Uterus (tissue), 4 donors: ENCODE results near the gene NR2F2. TPM values are rescaled to one million over a fixed set of nuclear protein-coding genes. Genes with fewer than 3 reads are reported as not detected.

ENCODE experiments used
- DNase-seq, 2 donors: peaks; one replicate each; pipeline ENCODE4 v3.0.0-alpha.2; 2019 to 2020
- H3K27ac ChIP-seq, 2 donors: fragments of 200-600 bp; sonication (generic); 1 replicate in 1 of 2; 2 replicates in 1 of 2; pipeline ENCODE4 v1.5.1; 2016 to 2018
- H3K27me3 ChIP-seq, 2 donors: fragments of 200-600 bp; sonication (generic); one replicate each; pipeline ENCODE4 v1.5.1; 2018 to 2019; ENCODE audit warnings: control low read depth in 1 of 2
- H3K36me3 ChIP-seq, 2 donors: fragments of 200-600 bp; sonication (generic); one replicate each; pipeline ENCODE4 v1.5.1; 2019; ENCODE audit warnings: control low read depth in 1 of 2
- H3K4me1 ChIP-seq, 2 donors: fragments of 200-600 bp; sonication (generic); one replicate each; pipeline ENCODE4 v1.5.1; 2018 to 2019; ENCODE audit warnings: control low read depth in 1 of 2
- H3K4me3 ChIP-seq, 2 donors: fragments of 200-600 bp; sonication (generic); 1 replicate in 1 of 2; 2 replicates in 1 of 2; pipeline ENCODE4 v1.5.1; 2018 to 2019; ENCODE audit warnings: mild to moderate bottlenecking in 1 of 2
- H3K9me3 ChIP-seq, 2 donors: fragments of 200-600 bp; sonication (generic); one replicate each; pipeline ENCODE4 v1.5.1; 2019; ENCODE audit warnings: control low read depth in 1 of 2
- CTCF ChIP-seq, 4 experiments: fragments of 200-600 bp in 2 of 4; fragments of 450-650 bp in 2 of 4; sonication (generic) in 2 of 4; IDR thresholded peaks; one replicate each; pipeline ENCODE4 v1.5.1; 2016 to 2019; ENCODE audit warnings: antibody characterized with exemption in 4 of 4, mild to moderate bottlenecking in 2 of 4, moderate library complexity in 1 of 4
- POLR2A ChIP-seq, 2 donors: fragments of 450-650 bp; IDR thresholded peaks; one replicate each; pipeline ENCODE4 v1.6.1; 2016; ENCODE audit warnings: antibody characterized with exemption in 2 of 2, mild to moderate bottlenecking in 1 of 2, moderate library complexity in 1 of 2
- intact Hi-C: fragments of 100-400 bp; cut with DNase I; formaldehyde crosslinking; loops from one replicate; pipeline ENCODE4 v1.15.1; 2023; ENCODE audit warnings: low total_unique reads
- total RNA-seq, 4 donors: library from RNA; depleted of rRNA in 3 of 4; stranded (reverse); fragments of >200 nt in 3 of 4; gene quantifications; one replicate each; pipeline versions ENCODE4 v1.1.0 to v1.2.4, GENCODE V29; 2014 to 2023
- donor health status: DM: yes; HTN: yes; CAD: no.

The NR2F2 gene
- total RNA-seq, 4 donors from 2014 or later = 23.6 to 255 (median 51.9) TPM

- intact Hi-C loops = no loop called here
- no peaks in the 10 kb centered on the region for H3K27me3 ChIP-seq
- peak overlapping the region; percentile 94 to 100 for H3K27ac ChIP-seq
These were observed 28.5 kb downstream of the NR2F2 start for GRCh38 chr15:96358821-96359615.

DNA sequence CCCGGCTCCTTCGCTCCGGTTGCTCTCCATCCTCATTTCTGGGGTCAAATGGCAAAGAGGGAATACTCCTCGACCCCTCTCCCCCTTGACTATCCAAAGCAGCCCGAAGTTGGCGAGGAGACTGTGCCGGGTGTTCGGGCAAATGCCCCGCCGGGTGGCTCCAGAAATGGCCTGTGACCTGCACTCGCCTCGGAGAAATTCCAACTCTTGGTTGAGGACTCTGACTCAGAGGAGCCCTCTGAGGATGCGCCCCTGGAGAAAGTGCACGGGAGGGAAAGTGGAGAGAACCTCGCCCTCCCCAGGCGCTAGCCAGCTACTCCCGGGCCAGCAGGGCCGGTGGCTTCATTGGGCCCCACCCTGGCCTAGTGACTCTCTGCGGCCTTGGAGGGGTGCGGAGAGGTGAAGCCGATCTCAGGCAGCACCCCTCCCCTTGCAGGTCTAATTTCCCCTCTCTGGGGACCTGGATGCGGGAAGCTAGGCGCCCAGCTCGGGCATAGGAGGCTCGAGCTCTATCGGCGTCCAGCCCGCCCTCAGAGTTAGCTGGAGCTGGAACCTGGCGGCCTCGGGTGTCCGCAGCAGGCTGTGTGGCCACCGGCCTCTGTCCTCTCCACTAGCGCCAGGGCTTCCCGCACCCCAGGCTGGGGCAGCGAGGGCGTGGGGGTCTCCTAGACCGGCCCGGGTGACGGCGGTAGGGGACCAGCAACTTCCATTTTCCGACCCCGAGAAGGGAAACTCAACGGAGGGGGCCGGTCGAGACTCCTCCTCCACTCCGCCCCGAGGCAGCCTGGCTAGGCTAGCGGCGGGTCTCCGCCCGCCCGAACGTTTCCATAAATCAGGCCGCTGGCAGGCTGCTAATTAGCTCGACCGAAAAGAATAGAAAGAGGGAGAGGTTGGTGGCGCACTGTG is 29.4 kb downstream of the NR2F2 start:
- Histone ChIP-seq H3K27me3 (no peaks in the 10 kb centered on the region), H3K9me3 (no peaks in the 10 kb centered on the region), H3K4me3 (peak overlapping the region; percentile 51 to 56), H3K4me1 (no peaks in the 10 kb centered on the region), H3K27ac (peak overlapping the region; percentile 94 to 100), H3K36me3 (no peaks in the 10 kb centered on the region)
- intact Hi-C loops = no loop called here
- TF ChIP-seq CTCF (IDR thresholded peaks at IDR 0.05) = no peak
- peak in 1 of 2 donors; percentile 38 for TF ChIP-seq POLR2A (IDR thresholded peaks at IDR 0.05)
- DNase-seq = peak; percentile 81 to 83

More at GRCh38 chr15:96358821-96359615, 28.5 kb downstream of the NR2F2 start:
- no peak for TF ChIP-seq POLR2A (IDR thresholded peaks at IDR 0.05)
- no peak for TF ChIP-seq CTCF (IDR thresholded peaks at IDR 0.05)
- DNase-seq = no peak
- Histone ChIP-seq H3K4me3 (peak overlapping the region; percentile 51 to 56), H3K4me1 (no peaks in the 10 kb centered on the region), H3K36me3 (no peaks in the 10 kb centered on the region), H3K9me3 (no peaks in the 10 kb centered on the region)

- TF ChIP-seq CTCF (IDR thresholded peaks at IDR 0.05) (no peak), POLR2A (IDR thresholded peaks at IDR 0.05) (peak in 1 of 2 donors; percentile 21)
- no peaks in the 10 kb centered on the region for H3K4me1 ChIP-seq
- DNase-seq = peak; percentile 57
- peak overlapping the region; percentile 51 to 56 for H3K4me3 ChIP-seq
- H3K27ac ChIP-seq = peak overlapping the region; percentile 94 to 100
- H3K9me3 ChIP-seq = no peaks in the 10 kb centered on the region
- no peaks in the 10 kb centered on the region for H3K27me3 ChIP-seq
- H3K36me3 ChIP-seq = no peaks in the 10 kb centered on the region
- intact Hi-C loops = no loop called here
These were observed 30.2 kb downstream of the NR2F2 start for GRCh38 chr15:96360581-96361308.

- DNase-seq = peak in 1 of 2 donors; percentile 38
- no peaks in the 10 kb centered on the region for H3K27me3 ChIP-seq
- TF ChIP-seq POLR2A (IDR thresholded peaks at IDR 0.05) (no peak), CTCF (IDR thresholded peaks at IDR 0.05) (no peak)
- peak overlapping the region in 1 of 2 donors; percentile 51 for H3K4me3 ChIP-seq
- H3K9me3 ChIP-seq = no peaks in the 10 kb centered on the region
- intact Hi-C loops = no loop called here
- H3K36me3 ChIP-seq = no peaks in the 10 kb centered on the region
- no peaks in the 10 kb centered on the region for H3K4me1 ChIP-seq
- H3K27ac ChIP-seq = peak overlapping the region; percentile 94 to 100
These were observed 31.0 kb downstream of the NR2F2 start for GRCh38 chr15:96361309-96362010.
